ENCODE measurements around the gene SCRN2.

Gene SCRN2

GRCh38 chr17:47806913-47807255 lies 34.2 kb downstream of the SCRN2 start:
- DNase-seq (ENCODE audit: low read depth in 2 of 2): no peak

- DNase-seq (ENCODE audit: low read depth in 2 of 2): no peak
Measured at GRCh38 chr17:47806026-47806912, 34.8 kb downstream of the SCRN2 start.

- no peak for DNase-seq (ENCODE audit: low read depth in 2 of 2)
Measured at GRCh38 chr17:47804461-47804860, 36.6 kb downstream of the SCRN2 start.

GRCh38 chr17:47803751-47804150 lies 37.3 kb downstream of the SCRN2 start:
- no peak for DNase-seq (ENCODE audit: low read depth in 2 of 2)

- DNase-seq (ENCODE audit: low read depth in 2 of 2): no peak
Measured at GRCh38 chr17:47803201-47803600, 37.9 kb downstream of the SCRN2 start.

- DNase-seq (ENCODE audit: low read depth in 2 of 2): peak; percentile 40 to 46
Measured at GRCh38 chr17:47802341-47803022, 38.6 kb downstream of the SCRN2 start.

GRCh38 chr17:47801906-47802305 lies 39.2 kb downstream of the SCRN2 start:
- no peak for DNase-seq (ENCODE audit: low read depth in 2 of 2)

- no peak for DNase-seq (ENCODE audit: low read depth in 2 of 2)
Measured at GRCh38 chr17:47801176-47801765, 39.8 kb downstream of the SCRN2 start.

- DNase-seq (ENCODE audit: low read depth in 2 of 2): no peak
Measured at GRCh38 chr17:47800686-47801085, 40.4 kb downstream of the SCRN2 start.

GRCh38 chr17:47797797-47798196 lies 43.3 kb downstream of the SCRN2 start:
- DNase-seq (ENCODE audit: low read depth in 2 of 2): no peak

GRCh38 chr17:47792979-47793378 lies 48.1 kb downstream of the SCRN2 start:
- no peak for DNase-seq (ENCODE audit: low read depth in 2 of 2)

- DNase-seq (ENCODE audit: low read depth in 2 of 2): no peak
Measured at GRCh38 chr17:47792457-47792856, 48.6 kb downstream of the SCRN2 start.

- no peak for DNase-seq (ENCODE audit: low read depth in 2 of 2)
Measured at GRCh38 chr17:47791025-47791424, 50.0 kb downstream of the SCRN2 start.

- DNase-seq (ENCODE audit: low read depth in 2 of 2): peak; percentile 11 to 44
Measured at GRCh38 chr17:47789611-47790561, 51.2 kb downstream of the SCRN2 start.

Measured in stimulated activated CD8-positive, alpha-beta memory T cell treated with anti-CD3 and anti-CD28 coated beads, Interleukin-7, amount 100 ng/mL, for 4 hours (primary cell).